Vagina (tissue), 2 donors: ENCODE data around the gene AGFG1.

Source experiments
- POLR2A ChIP-seq, 2 donors: fragments of 450-650 bp; IDR thresholded peaks; one replicate each; pipeline ENCODE4 v1.6.1; 2017; ENCODE audit warnings: antibody characterized with exemption in 2 of 2, mild to moderate bottlenecking in 2 of 2, moderate library complexity in 2 of 2
- POLR2AphosphoS5 ChIP-seq, 2 donors: sonication (generic); formaldehyde crosslinking; IDR thresholded peaks; one replicate each; pipeline ENCODE4 v1.9.0; 2017; ENCODE audit warnings: antibody characterized with exemption in 2 of 2, mild to moderate bottlenecking in 2 of 2, low read depth in 1 of 2; ENCODE audit not compliant: insufficient read depth in 1 of 2
- TF ChIP-seq, protein P1 (sequence below), 3 experiments: fragments of 450-650 bp in 2 of 3; fragments of 200-600 bp in 1 of 3; sonication (generic) in 1 of 3; IDR thresholded peaks; one replicate each; pipeline ENCODE4 v1.5.1; 2017 to 2019; ENCODE audit warnings: antibody characterized with exemption in 3 of 3, mild to moderate bottlenecking in 2 of 3, moderate library complexity in 2 of 3

DNA sequence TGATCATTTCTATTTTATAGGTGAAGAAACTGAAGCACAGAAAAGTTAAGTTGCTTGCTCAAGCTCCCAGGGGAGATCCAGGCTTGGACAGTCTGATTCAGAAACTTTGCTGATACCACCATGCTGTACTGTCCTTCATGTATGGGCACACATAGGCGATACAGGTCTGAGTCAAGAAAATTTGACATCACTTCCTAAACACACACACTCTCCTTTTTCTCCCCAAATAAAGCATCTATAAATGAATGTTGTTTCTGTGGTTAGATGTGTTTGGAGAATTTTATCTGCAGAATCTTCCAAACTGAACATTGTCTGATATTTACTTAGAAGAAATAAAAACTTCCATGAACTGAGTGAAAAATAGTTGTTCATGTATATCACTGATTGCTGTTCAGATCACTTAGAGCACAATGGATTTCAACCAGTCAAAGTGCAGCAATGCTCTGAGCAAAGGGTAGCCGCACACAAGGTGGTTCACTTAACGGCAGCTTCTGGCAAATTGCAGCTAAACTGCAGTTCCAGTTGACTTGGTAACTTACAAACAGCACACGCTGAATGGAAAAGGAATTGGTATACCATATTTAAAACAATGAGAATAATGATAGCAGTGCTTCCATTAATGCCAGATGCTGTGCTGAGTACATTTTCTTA lies 10.0 kb upstream of the AGFG1 start:
- TF ChIP-seq, protein P1, sequence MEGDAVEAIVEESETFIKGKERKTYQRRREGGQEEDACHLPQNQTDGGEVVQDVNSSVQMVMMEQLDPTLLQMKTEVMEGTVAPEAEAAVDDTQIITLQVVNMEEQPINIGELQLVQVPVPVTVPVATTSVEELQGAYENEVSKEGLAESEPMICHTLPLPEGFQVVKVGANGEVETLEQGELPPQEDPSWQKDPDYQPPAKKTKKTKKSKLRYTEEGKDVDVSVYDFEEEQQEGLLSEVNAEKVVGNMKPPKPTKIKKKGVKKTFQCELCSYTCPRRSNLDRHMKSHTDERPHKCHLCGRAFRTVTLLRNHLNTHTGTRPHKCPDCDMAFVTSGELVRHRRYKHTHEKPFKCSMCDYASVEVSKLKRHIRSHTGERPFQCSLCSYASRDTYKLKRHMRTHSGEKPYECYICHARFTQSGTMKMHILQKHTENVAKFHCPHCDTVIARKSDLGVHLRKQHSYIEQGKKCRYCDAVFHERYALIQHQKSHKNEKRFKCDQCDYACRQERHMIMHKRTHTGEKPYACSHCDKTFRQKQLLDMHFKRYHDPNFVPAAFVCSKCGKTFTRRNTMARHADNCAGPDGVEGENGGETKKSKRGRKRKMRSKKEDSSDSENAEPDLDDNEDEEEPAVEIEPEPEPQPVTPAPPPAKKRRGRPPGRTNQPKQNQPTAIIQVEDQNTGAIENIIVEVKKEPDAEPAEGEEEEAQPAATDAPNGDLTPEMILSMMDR (IDR thresholded peaks at IDR 0.05), result no peak
- TF ChIP-seq POLR2A (IDR thresholded peaks at IDR 0.05) (no peak), POLR2AphosphoS5 (IDR thresholded peaks at IDR 0.05; ENCODE audit: insufficient read depth in 1 of 2, low read depth in 1 of 2) (no peak)
